OCI-LY1 (cell line): ENCODE results near the gene RPL35A.
"Not testable (repeated sequence)": the region's sequence is repeated elsewhere in the genome, so short reads cannot be mapped to it uniquely, and the experiment has no call there.

ENCODE experiments used
- EZH2 ChIP-seq: fragments of 200-600 bp; sonication (generic), shearing (Covaris generic); IDR thresholded peaks from 2 replicates; pipeline ENCODE4 v1.8.0; 2017; ENCODE audit warnings: borderline replicate concordance, mixed run types, mild to moderate bottlenecking, antibody characterized with exemption, low read length, moderate library complexity, mixed read lengths
- TF ChIP-seq, protein P1 (sequence below): fragments of 200-600 bp; sonication (generic), shearing (Covaris generic); IDR thresholded peaks from 2 replicates; pipeline ENCODE4 v1.5.1; 2017; ENCODE audit warnings: mild to moderate bottlenecking, antibody characterized with exemption, low read length, moderate library complexity, mixed read lengths

GRCh38 chr3:197958848-197959247 lies 8.9 kb downstream of the RPL35A start:
- TF ChIP-seq, protein P1, sequence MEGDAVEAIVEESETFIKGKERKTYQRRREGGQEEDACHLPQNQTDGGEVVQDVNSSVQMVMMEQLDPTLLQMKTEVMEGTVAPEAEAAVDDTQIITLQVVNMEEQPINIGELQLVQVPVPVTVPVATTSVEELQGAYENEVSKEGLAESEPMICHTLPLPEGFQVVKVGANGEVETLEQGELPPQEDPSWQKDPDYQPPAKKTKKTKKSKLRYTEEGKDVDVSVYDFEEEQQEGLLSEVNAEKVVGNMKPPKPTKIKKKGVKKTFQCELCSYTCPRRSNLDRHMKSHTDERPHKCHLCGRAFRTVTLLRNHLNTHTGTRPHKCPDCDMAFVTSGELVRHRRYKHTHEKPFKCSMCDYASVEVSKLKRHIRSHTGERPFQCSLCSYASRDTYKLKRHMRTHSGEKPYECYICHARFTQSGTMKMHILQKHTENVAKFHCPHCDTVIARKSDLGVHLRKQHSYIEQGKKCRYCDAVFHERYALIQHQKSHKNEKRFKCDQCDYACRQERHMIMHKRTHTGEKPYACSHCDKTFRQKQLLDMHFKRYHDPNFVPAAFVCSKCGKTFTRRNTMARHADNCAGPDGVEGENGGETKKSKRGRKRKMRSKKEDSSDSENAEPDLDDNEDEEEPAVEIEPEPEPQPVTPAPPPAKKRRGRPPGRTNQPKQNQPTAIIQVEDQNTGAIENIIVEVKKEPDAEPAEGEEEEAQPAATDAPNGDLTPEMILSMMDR, result not testable (repeated sequence)
- TF ChIP-seq EZH2, result not testable (repeated sequence)
